ENCODE results near the gene STRAP.

DNA sequence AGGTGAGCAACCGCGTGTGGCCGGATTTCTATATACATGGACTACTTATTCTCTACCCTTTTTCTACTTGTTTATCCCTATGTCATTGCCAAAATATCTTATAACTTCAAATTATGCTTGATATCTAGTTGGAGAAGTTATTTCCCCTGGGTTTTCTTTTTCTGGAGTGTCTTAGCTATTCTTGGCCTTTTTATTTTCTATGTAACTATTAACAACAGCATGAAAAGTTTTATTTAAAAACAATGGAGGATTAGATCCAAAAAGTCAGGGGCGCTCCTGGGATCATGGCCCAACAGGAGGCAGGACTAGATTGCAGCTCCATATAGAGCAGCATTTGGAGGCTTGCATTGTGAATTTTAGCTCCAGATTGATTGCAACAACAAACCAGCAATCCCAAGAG is 8.6 kb upstream of the STRAP start:
- TF ChIP-seq RAD21 (IDR thresholded peaks at IDR 0.05) (no peak), REST (IDR thresholded peaks at IDR 0.05) (no peak), GABPA (IDR thresholded peaks at IDR 0.05 in 1 of 2, conservative IDR thresholded peaks at IDR 0.05 in 1 of 2) (no peak), YY1 (IDR thresholded peaks at IDR 0.05) (no peak), SP1 (IDR thresholded peaks at IDR 0.05) (no peak), EGR1 (IDR thresholded peaks at IDR 0.05; ENCODE audit: low read depth in 2 of 2) (no peak), FOXA1 (IDR thresholded peaks at IDR 0.05) (no peak), TAF1 (conservative IDR thresholded peaks at IDR 0.05) (no peak), HNF4A (conservative IDR thresholded peaks at IDR 0.05) (no peak), JUND (IDR thresholded peaks at IDR 0.05) (no peak)
- TF ChIP-seq, protein P1, sequence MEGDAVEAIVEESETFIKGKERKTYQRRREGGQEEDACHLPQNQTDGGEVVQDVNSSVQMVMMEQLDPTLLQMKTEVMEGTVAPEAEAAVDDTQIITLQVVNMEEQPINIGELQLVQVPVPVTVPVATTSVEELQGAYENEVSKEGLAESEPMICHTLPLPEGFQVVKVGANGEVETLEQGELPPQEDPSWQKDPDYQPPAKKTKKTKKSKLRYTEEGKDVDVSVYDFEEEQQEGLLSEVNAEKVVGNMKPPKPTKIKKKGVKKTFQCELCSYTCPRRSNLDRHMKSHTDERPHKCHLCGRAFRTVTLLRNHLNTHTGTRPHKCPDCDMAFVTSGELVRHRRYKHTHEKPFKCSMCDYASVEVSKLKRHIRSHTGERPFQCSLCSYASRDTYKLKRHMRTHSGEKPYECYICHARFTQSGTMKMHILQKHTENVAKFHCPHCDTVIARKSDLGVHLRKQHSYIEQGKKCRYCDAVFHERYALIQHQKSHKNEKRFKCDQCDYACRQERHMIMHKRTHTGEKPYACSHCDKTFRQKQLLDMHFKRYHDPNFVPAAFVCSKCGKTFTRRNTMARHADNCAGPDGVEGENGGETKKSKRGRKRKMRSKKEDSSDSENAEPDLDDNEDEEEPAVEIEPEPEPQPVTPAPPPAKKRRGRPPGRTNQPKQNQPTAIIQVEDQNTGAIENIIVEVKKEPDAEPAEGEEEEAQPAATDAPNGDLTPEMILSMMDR (IDR thresholded peaks at IDR 0.05; ENCODE audit: low read depth, low read length, missing input control) = no peak
- TF ChIP-seq, protein P2, sequence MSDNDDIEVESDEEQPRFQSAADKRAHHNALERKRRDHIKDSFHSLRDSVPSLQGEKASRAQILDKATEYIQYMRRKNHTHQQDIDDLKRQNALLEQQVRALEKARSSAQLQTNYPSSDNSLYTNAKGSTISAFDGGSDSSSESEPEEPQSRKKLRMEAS (IDR thresholded peaks at IDR 0.05) = no peak
- TF ChIP-seq, protein P3, sequence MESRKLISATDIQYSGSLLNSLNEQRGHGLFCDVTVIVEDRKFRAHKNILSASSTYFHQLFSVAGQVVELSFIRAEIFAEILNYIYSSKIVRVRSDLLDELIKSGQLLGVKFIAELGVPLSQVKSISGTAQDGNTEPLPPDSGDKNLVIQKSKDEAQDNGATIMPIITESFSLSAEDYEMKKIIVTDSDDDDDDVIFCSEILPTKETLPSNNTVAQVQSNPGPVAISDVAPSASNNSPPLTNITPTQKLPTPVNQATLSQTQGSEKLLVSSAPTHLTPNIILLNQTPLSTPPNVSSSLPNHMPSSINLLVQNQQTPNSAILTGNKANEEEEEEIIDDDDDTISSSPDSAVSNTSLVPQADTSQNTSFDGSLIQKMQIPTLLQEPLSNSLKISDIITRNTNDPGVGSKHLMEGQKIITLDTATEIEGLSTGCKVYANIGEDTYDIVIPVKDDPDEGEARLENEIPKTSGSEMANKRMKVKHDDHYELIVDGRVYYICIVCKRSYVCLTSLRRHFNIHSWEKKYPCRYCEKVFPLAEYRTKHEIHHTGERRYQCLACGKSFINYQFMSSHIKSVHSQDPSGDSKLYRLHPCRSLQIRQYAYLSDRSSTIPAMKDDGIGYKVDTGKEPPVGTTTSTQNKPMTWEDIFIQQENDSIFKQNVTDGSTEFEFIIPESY (IDR thresholded peaks at IDR 0.05) = no peak
- TF ChIP-seq, protein P4, sequence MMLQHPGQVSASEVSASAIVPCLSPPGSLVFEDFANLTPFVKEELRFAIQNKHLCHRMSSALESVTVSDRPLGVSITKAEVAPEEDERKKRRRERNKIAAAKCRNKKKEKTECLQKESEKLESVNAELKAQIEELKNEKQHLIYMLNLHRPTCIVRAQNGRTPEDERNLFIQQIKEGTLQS (IDR thresholded peaks at IDR 0.05) = no peak

Measured in liver (tissue), 3 donors.